Hepatocyte (in vitro differentiated cells): ENCODE results near the gene CBLN3. TPM values are rescaled to one million over a fixed set of nuclear protein-coding genes. Genes with fewer than 3 reads are reported as not detected.

Experiments used
- DNase-seq: peaks from one replicate; pipeline ENCODE4 v3.0.0-alpha.2; 2016; ENCODE audit warnings: low spot score
- H2AFZ ChIP-seq: fragments of 200-600 bp; sonication (generic); 2 replicates; pipeline ENCODE4 v1.6.0; 2016; ENCODE audit warnings: antibody characterized with exemption, mild to moderate bottlenecking
- H3K27ac ChIP-seq: fragments of 200-600 bp; sonication (generic); 2 replicates; pipeline ENCODE4 v1.5.1; 2016; ENCODE audit warnings: mild to moderate bottlenecking
- H3K27me3 ChIP-seq: fragments of 200-600 bp; sonication (generic); 2 replicates; pipeline ENCODE4 v1.6.1; 2016
- H3K36me3 ChIP-seq: fragments of 200-600 bp; sonication (generic); replicated peaks from 2 replicates; pipeline ENCODE4 v1.5.1; 2016; ENCODE audit warnings: low read depth; ENCODE audit not compliant: insufficient read depth
- H3K4me1 ChIP-seq: fragments of 200-600 bp; sonication (generic); 2 replicates; pipeline ENCODE4 v1.5.1; 2016; ENCODE audit warnings: mild to moderate bottlenecking, moderate library complexity; ENCODE audit not compliant: insufficient read depth
- H3K4me2 ChIP-seq: fragments of 200-600 bp; sonication (generic); 2 replicates; pipeline ENCODE4 v1.6.0; 2016
- H3K4me3 ChIP-seq: fragments of 200-600 bp; sonication (generic); 2 replicates; pipeline ENCODE4 v1.5.1; 2016; ENCODE audit warnings: mild to moderate bottlenecking
- H3K79me2 ChIP-seq: fragments of 200-600 bp; sonication (generic); 2 replicates; pipeline ENCODE4 v1.6.0; 2017; ENCODE audit warnings: mild to moderate bottlenecking
- H3K9me2 ChIP-seq: fragments of 200-600 bp; sonication (generic); replicated peaks from 2 replicates; pipeline ENCODE4 v1.6.0; 2017; ENCODE audit warnings: mild to moderate bottlenecking; ENCODE audit not compliant: insufficient read depth
- H3K9me3 ChIP-seq: fragments of 200-600 bp; sonication (generic); 2 replicates; pipeline ENCODE4 v1.5.1; 2016; ENCODE audit warnings: low read depth, mild to moderate bottlenecking
- H4K20me1 ChIP-seq: fragments of 200-600 bp; sonication (generic); 2 replicates; pipeline ENCODE4 v1.6.0; 2016; ENCODE audit warnings: mild to moderate bottlenecking; ENCODE audit not compliant: insufficient read depth, poor library complexity, severe bottlenecking
- EZH2 ChIP-seq: fragments of 200-600 bp; sonication (generic); IDR thresholded peaks from 2 replicates; pipeline ENCODE4 v1.6.1; 2016; ENCODE audit warnings: antibody characterized with exemption, mild to moderate bottlenecking, borderline replicate concordance
- EZH2phosphoT487 ChIP-seq: fragments of 200-600 bp; sonication (generic); IDR thresholded peaks from one replicate; pipeline ENCODE4 v1.6.1; 2018; ENCODE audit warnings: antibody characterized with exemption, mild to moderate bottlenecking, low read depth, moderate library complexity; ENCODE audit not compliant: unreplicated experiment, severe bottlenecking
- WGBS: methylation state at CpG from one replicate; pipeline ENCODE4 v1.1.6; 2016; ENCODE audit warnings: low lambda C conversion rate; ENCODE audit errors: missing lambda C conversion rate; 5-methylcytosine and 5-hydroxymethylcytosine counted together
- polyA plus RNA-seq: library from polyadenylated mRNA; unstranded; fragments of >200 nt; fragmentation: Nextera tagmentation; extraction: Ambion mirVana; gene quantifications from 2 replicates; pipeline ENCODE4 v1.2.1, GENCODE V29; 2016
- total RNA-seq: library from RNA; depleted of rRNA; stranded (reverse); fragments of >200 nt; gene quantifications from 2 replicates; pipeline ENCODE4 v1.2.3, GENCODE V29; 2014
- TF ChIP-seq, protein P1 (sequence below): fragments of 200-600 bp; sonication (generic); IDR thresholded peaks from 2 replicates; pipeline ENCODE4 v1.5.1; 2016; ENCODE audit warnings: antibody characterized with exemption, mild to moderate bottlenecking; ENCODE audit not compliant: poor library complexity

CBLN3 gene
- total and polyA plus RNA-seq, 2 experiments from 2014 or later: 0.99 to 2.2 TPM

DNA sequence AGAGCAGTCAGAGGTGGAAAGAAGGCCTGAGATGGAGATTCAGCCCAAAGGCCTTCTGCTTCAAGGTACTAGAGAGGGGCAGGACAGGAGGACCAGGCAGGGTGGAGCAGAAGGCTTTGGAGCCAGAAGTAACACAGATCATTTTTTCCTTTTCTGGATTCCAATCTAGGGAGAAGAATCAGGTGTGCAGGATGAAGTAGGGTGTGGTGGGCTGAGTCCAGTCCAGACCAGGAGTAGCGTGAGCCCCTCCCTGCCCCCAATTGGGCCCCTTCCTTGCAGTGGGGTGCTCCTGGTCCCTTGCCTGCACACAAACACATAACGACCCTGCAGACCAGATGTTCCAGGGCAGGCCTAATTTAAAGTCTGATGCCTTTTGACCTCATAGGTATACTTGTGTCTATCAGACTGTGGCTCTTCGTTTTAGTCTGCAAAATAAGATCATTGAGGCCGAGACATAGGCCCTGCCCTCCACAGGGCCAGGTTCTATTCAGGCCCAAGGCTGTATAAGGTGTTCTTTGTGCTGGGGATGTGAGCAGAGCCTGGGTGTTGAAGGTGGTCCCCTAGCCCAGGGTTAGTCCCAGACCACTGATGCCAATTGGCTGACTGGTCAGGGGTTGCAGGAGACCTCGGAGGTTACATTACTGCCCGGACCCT, 31.7 kb downstream of the CBLN3 start:
- Histone ChIP-seq H3K79me2 (peaks cover 39% of the 10 kb centered on the region), H3K4me2 (peak overlapping the region; percentile 92), H2AFZ (no peak overlapping the region), H3K27me3 (no peaks in the 10 kb centered on the region), H3K27ac (peak overlapping the region; percentile 95), H3K9me2 (no peaks in the 10 kb centered on the region), H3K36me3 (no peaks in the 10 kb centered on the region), H3K4me1 (peaks cover 46% of the 10 kb centered on the region), H3K9me3 (no peaks in the 10 kb centered on the region), H3K4me3 (no peak overlapping the region), H4K20me1 (no peaks in the 10 kb centered on the region)
- TF ChIP-seq, protein P1, sequence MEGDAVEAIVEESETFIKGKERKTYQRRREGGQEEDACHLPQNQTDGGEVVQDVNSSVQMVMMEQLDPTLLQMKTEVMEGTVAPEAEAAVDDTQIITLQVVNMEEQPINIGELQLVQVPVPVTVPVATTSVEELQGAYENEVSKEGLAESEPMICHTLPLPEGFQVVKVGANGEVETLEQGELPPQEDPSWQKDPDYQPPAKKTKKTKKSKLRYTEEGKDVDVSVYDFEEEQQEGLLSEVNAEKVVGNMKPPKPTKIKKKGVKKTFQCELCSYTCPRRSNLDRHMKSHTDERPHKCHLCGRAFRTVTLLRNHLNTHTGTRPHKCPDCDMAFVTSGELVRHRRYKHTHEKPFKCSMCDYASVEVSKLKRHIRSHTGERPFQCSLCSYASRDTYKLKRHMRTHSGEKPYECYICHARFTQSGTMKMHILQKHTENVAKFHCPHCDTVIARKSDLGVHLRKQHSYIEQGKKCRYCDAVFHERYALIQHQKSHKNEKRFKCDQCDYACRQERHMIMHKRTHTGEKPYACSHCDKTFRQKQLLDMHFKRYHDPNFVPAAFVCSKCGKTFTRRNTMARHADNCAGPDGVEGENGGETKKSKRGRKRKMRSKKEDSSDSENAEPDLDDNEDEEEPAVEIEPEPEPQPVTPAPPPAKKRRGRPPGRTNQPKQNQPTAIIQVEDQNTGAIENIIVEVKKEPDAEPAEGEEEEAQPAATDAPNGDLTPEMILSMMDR: no peak
- no peak for TF ChIP-seq EZH2phosphoT487
- whole genome bisulfite sequencing: 55% methylated on average over 6 of the region's 6 CpGs
- no peak for DNase-seq

DNA sequence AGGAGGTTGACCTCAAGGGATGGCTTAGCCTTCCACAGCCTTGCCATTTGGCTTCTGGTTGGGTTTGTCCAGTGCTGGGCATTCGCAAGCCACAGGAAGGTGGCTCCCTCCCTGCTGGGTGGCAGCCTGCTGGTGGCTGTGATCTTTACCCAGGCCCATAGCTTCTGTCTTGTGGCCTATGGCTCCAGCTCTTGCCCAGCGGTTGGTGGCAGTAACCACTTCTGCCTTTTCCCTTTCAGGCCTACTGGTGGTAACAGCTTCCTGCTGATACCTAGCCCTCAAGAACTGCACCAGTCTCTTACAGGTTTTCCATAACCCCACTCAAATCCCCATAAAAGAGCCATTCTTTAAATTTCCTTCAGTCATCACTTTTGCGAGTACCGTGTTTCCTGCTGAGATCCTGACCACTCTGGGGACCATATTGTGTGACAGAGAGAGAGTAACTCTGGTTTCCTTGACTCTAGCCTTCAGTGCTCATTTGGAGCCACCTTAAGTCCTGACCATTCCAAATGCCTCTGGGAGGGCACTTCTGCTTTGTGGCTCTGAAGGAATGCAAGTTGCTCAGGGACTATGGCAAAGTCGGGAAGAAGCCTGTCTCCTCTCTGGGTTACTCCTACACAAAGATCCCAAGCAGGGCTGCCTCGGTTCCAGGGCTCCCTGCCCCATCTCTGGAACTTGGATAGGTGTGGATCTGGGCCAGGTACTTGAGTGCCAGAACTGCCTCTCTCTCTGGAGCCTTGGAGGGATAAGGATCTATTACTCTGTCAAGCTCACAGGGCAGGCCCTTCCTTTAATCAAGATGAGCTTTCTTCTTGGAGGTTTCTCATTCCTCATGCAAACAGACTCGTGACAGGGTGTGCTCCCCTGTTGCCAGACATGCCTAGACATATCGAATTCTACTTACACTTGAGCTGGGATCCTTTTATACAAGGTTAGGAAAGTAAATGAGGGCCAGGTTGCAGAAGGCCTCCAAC, 33.6 kb downstream of the CBLN3 start:
- Histone ChIP-seq H3K4me2 (no peak overlapping the region), H3K9me3 (no peaks in the 10 kb centered on the region), H3K9me2 (no peaks in the 10 kb centered on the region), H3K36me3 (no peaks in the 10 kb centered on the region), H4K20me1 (no peaks in the 10 kb centered on the region), H3K27me3 (no peaks in the 10 kb centered on the region), H3K79me2 (peaks cover 20% of the 10 kb centered on the region), H3K27ac (peak overlapping the region; percentile 95), H3K4me1 (peaks cover 36% of the 10 kb centered on the region), H3K4me3 (no peak overlapping the region), H2AFZ (no peak overlapping the region)
- TF ChIP-seq, protein P1: no peak
- TF ChIP-seq EZH2phosphoT487 (no peak), EZH2 (no peak)
- 62% methylated on average over 8 of the region's 8 CpGs for whole genome bisulfite sequencing
- DNase-seq: no peak

DNA sequence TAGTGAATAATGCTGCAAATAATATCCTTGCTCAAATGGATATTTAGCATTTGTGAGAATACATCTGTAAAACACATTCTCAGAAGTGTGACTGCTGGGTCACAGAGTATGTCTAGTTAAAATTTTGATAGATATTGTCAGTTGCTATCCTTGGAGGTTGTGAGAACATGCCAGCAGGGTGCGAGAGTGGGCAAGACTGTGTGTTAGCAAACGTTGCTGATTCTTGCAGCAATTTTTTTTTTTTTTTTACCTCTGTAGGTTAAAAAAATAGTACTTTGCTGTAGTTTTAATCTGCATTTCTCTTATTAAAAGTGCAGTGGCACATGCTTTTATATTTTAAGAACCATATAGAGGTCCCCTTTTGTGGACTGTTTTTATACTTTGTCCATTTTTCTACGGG, 35.2 kb downstream of the CBLN3 start:
- TF ChIP-seq, protein P1: no peak
- TF ChIP-seq EZH2 (no peak), EZH2phosphoT487 (no peak)
- Histone ChIP-seq H3K79me2 (peaks cover 4% of the 10 kb centered on the region), H3K9me3 (no peaks in the 10 kb centered on the region), H3K27ac (no peak overlapping the region), H3K27me3 (no peaks in the 10 kb centered on the region), H3K9me2 (no peaks in the 10 kb centered on the region), H3K4me1 (peaks cover 23% of the 10 kb centered on the region), H2AFZ (no peak overlapping the region), H3K36me3 (no peaks in the 10 kb centered on the region), H3K4me3 (no peak overlapping the region), H4K20me1 (no peaks in the 10 kb centered on the region), H3K4me2 (no peak overlapping the region)
- no peak for DNase-seq
- 51% methylated on average over 3 of the region's 3 CpGs for WGBS
